ENCODE measurements around the gene IFT80. TPM values are rescaled to one million over a fixed set of nuclear protein-coding genes. Genes with fewer than 3 reads are reported as not detected.
"Not testable (repeated sequence)": the region's sequence is repeated elsewhere in the genome, so short reads cannot be mapped to it uniquely, and the experiment has no call there.

Gene IFT80
- total RNA-seq, 2 donors from 2014 or later, result 17.3 to 20.0 TPM

GRCh38 chr3:160355826-160356225, 43.2 kb downstream of the IFT80 start:
- Mint-ChIP-seq H3K27me3 (no peaks in the 10 kb centered on the region), H3K9me3 (no peaks in the 10 kb centered on the region), H3K4me3 (no peak overlapping the region), H3K4me1 (no peaks in the 10 kb centered on the region), H3K27ac (no peak overlapping the region), H3K36me3 (ENCODE audit: low read depth) (peaks cover 51% of the 10 kb centered on the region)
- ATAC-seq (replicated peaks), result no peak

GRCh38 chr3:160346511-160346910, 52.5 kb downstream of the IFT80 start:
- no peak overlapping the region for H3K4me3 Mint-ChIP-seq
- H3K27me3 Mint-ChIP-seq, result no peaks in the 10 kb centered on the region
- no peaks in the 10 kb centered on the region for H3K4me1 Mint-ChIP-seq
- H3K9me3 Mint-ChIP-seq, result no peaks in the 10 kb centered on the region
- H3K27ac Mint-ChIP-seq, result no peak overlapping the region
- H3K36me3 Mint-ChIP-seq (ENCODE audit: low read depth), result peaks cover 14% of the 10 kb centered on the region
- ATAC-seq (replicated peaks), result no peak

- ATAC-seq (replicated peaks), result no peak
- Mint-ChIP-seq H3K4me3 (no peak overlapping the region), H3K36me3 (ENCODE audit: low read depth) (no peaks in the 10 kb centered on the region), H3K27me3 (no peaks in the 10 kb centered on the region), H3K9me3 (no peaks in the 10 kb centered on the region), H3K4me1 (no peaks in the 10 kb centered on the region), H3K27ac (no peak overlapping the region)
These were observed 55.9 kb downstream of the IFT80 start for GRCh38 chr3:160343132-160343531.

GRCh38 chr3:160340351-160340750, 58.7 kb downstream of the IFT80 start:
- H3K27ac Mint-ChIP-seq, result no peak overlapping the region
- H3K27me3 Mint-ChIP-seq, result no peaks in the 10 kb centered on the region
- no peak for ATAC-seq (replicated peaks)
- no peak overlapping the region for H3K4me3 Mint-ChIP-seq
- no peaks in the 10 kb centered on the region for H3K36me3 Mint-ChIP-seq (ENCODE audit: low read depth)
- H3K4me1 Mint-ChIP-seq, result no peaks in the 10 kb centered on the region
- peaks cover 4% of the 10 kb centered on the region for H3K9me3 Mint-ChIP-seq

- H3K27ac Mint-ChIP-seq, result no peak overlapping the region
- H3K9me3 Mint-ChIP-seq, result no peaks in the 10 kb centered on the region
- no peak for ATAC-seq (replicated peaks)
- H3K36me3 Mint-ChIP-seq (ENCODE audit: low read depth), result no peaks in the 10 kb centered on the region
- H3K27me3 Mint-ChIP-seq, result no peaks in the 10 kb centered on the region
- no peak overlapping the region for H3K4me3 Mint-ChIP-seq
- no peaks in the 10 kb centered on the region for H3K4me1 Mint-ChIP-seq
These were observed 67.7 kb downstream of the IFT80 start for GRCh38 chr3:160331127-160331937.

- H3K4me3 Mint-ChIP-seq, result no peak overlapping the region
- H3K27me3 Mint-ChIP-seq, result no peaks in the 10 kb centered on the region
- ATAC-seq (replicated peaks), result no peak
- H3K4me1 Mint-ChIP-seq, result no peaks in the 10 kb centered on the region
- no peaks in the 10 kb centered on the region for H3K36me3 Mint-ChIP-seq (ENCODE audit: low read depth)
- H3K9me3 Mint-ChIP-seq, result no peaks in the 10 kb centered on the region
- no peak overlapping the region for H3K27ac Mint-ChIP-seq
These were observed 68.3 kb downstream of the IFT80 start for GRCh38 chr3:160330690-160331089.

- Mint-ChIP-seq H3K27me3 (no peaks in the 10 kb centered on the region), H3K27ac (no peak overlapping the region), H3K9me3 (no peaks in the 10 kb centered on the region), H3K4me3 (no peak overlapping the region), H3K36me3 (ENCODE audit: low read depth) (no peaks in the 10 kb centered on the region), H3K4me1 (no peaks in the 10 kb centered on the region)
- ATAC-seq (replicated peaks), result no peak
These were observed 68.9 kb downstream of the IFT80 start for GRCh38 chr3:160330109-160330508.

- H3K4me1 Mint-ChIP-seq; H3K27ac Mint-ChIP-seq; H3K9me3 Mint-ChIP-seq; H3K36me3 Mint-ChIP-seq (ENCODE audit: low read depth); H3K4me3 Mint-ChIP-seq; H3K27me3 Mint-ChIP-seq; ATAC-seq (replicated peaks): not testable (repeated sequence)
These were observed 72.7 kb downstream of the IFT80 start for GRCh38 chr3:160326286-160326685.

GRCh38 chr3:160321821-160322220, 77.2 kb downstream of the IFT80 start:
- H3K9me3 Mint-ChIP-seq; ATAC-seq (replicated peaks); H3K4me1 Mint-ChIP-seq; H3K4me3 Mint-ChIP-seq; H3K27ac Mint-ChIP-seq; H3K27me3 Mint-ChIP-seq: not testable (repeated sequence)
- H3K36me3 Mint-ChIP-seq (ENCODE audit: low read depth), result peaks cover 14% of the 10 kb centered on the region

GRCh38 chr3:160319322-160319721, 79.7 kb downstream of the IFT80 start:
- H3K27me3 Mint-ChIP-seq, result no peaks in the 10 kb centered on the region
- H3K9me3 Mint-ChIP-seq, result no peaks in the 10 kb centered on the region
- no peaks in the 10 kb centered on the region for H3K4me1 Mint-ChIP-seq
- peaks cover 23% of the 10 kb centered on the region for H3K36me3 Mint-ChIP-seq (ENCODE audit: low read depth)
- H3K4me3 Mint-ChIP-seq, result no peak overlapping the region
- no peak overlapping the region for H3K27ac Mint-ChIP-seq
- no peak for ATAC-seq (replicated peaks)

- Mint-ChIP-seq H3K4me1 (no peaks in the 10 kb centered on the region), H3K27me3 (no peaks in the 10 kb centered on the region), H3K27ac (no peak overlapping the region), H3K9me3 (no peaks in the 10 kb centered on the region), H3K4me3 (no peak overlapping the region), H3K36me3 (ENCODE audit: low read depth) (peaks cover 20% of the 10 kb centered on the region)
- ATAC-seq (replicated peaks), result no peak
These were observed 84.0 kb downstream of the IFT80 start for GRCh38 chr3:160314995-160315394.

- Mint-ChIP-seq H3K27ac (no peak overlapping the region), H3K4me3 (no peak overlapping the region)
- no peak for ATAC-seq (replicated peaks)
These were observed 86.9 kb downstream of the IFT80 start for GRCh38 chr3:160312014-160312624.

GRCh38 chr3:160302806-160303205, 96.2 kb downstream of the IFT80 start:
- Mint-ChIP-seq H3K4me1 (no peaks in the 10 kb centered on the region), H3K27ac (no peak overlapping the region), H3K36me3 (ENCODE audit: low read depth) (peaks cover 30% of the 10 kb centered on the region), H3K4me3 (no peak overlapping the region), H3K9me3 (no peaks in the 10 kb centered on the region), H3K27me3 (no peaks in the 10 kb centered on the region)
- no peak for ATAC-seq (replicated peaks)

More at GRCh38 chr3:160312014-160312624, 86.9 kb downstream of the IFT80 start:
- Mint-ChIP-seq H3K9me3 (no peaks in the 10 kb centered on the region), H3K4me1 (no peaks in the 10 kb centered on the region), H3K36me3 (ENCODE audit: low read depth) (peaks cover 28% of the 10 kb centered on the region), H3K27me3 (no peaks in the 10 kb centered on the region)

GRCh38 chr3:160296591-160296990, 102.4 kb downstream of the IFT80 start:
- Mint-ChIP-seq H3K36me3 (ENCODE audit: low read depth) (peaks cover 13% of the 10 kb centered on the region), H3K27ac (no peak overlapping the region), H3K4me3 (no peak overlapping the region)

GRCh38 chr3:160291909-160292299, 107.1 kb downstream of the IFT80 start:
- Mint-ChIP-seq H3K4me1 (no peaks in the 10 kb centered on the region), H3K36me3 (ENCODE audit: low read depth) (no peaks in the 10 kb centered on the region), H3K4me3 (no peak overlapping the region), H3K9me3 (no peaks in the 10 kb centered on the region), H3K27me3 (no peaks in the 10 kb centered on the region), H3K27ac (no peak overlapping the region)
- no peak for ATAC-seq (replicated peaks)

More at GRCh38 chr3:160296591-160296990, 102.4 kb downstream of the IFT80 start:
- no peak for ATAC-seq (replicated peaks)
- Mint-ChIP-seq H3K4me1 (no peaks in the 10 kb centered on the region), H3K9me3 (no peaks in the 10 kb centered on the region), H3K27me3 (no peaks in the 10 kb centered on the region)
